ENCODE measurements around the gene TSHZ1.

TSHZ1 gene

DNA sequence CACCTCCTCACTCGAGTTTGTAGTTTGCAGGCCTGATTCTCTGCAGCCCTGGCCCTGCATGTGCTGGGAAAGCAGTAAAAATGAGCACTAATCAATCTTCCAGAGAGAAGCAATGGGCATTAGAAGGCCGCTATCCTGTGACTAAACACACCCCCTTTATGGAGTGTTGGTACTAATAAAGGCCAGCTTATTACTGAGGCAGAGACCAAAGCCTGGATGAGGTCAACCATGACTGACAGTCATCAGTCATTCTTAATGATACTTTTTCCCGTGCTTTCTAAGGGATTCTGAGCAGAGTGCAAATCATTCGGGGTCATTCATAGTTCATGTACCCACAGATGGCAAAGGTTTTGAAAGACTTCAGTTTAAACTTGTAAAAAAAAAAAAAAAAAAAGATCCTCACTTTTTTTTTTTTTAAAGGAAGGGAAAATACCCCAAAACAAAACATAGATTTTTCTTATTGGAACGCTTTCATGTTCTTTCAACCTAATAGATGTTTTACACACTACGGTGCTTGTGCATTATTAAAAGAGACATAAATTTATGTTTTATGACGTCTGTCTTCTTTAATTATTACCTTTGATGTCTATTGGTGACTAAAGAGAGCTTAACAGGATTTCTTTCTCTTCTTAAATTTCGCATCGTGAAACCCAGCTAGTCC lies 13.2 kb downstream of the TSHZ1 start:
- peak; percentile 80 for DNase-seq

GRCh38 chr18:75226286-75226955 lies 15.8 kb downstream of the TSHZ1 start:
- peak; percentile 66 for DNase-seq

GRCh38 chr18:75226956-75227316 lies 16.3 kb downstream of the TSHZ1 start:
- DNase-seq = no peak

GRCh38 chr18:75227535-75228296 lies 17.1 kb downstream of the TSHZ1 start:
- no peak for DNase-seq

GRCh38 chr18:75228967-75229366 lies 18.4 kb downstream of the TSHZ1 start:
- no peak for DNase-seq

DNA sequence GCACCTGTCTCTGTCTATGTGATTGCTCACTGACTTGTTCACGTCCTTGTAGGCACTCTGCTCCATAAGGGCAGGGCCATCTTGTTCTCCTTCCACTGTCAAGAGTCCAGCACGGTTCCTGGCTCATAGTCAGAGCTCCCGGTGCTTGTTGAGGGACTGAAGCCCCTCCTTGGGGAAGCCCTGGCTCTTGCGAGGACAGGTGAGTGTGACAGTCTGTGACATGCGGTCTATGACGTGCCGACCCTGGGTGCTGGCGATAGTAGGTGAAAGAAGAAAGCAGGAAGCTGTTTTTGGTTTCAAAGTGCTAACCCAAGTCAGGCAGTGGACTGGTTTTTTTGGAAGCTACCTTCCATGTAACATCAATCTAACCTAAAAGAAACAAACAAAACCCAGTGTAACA lies 18.8 kb downstream of the TSHZ1 start:
- DNase-seq = no peak

- DNase-seq = no peak
These were observed 19.8 kb downstream of the TSHZ1 start for GRCh38 chr18:75230163-75231052.

DNA sequence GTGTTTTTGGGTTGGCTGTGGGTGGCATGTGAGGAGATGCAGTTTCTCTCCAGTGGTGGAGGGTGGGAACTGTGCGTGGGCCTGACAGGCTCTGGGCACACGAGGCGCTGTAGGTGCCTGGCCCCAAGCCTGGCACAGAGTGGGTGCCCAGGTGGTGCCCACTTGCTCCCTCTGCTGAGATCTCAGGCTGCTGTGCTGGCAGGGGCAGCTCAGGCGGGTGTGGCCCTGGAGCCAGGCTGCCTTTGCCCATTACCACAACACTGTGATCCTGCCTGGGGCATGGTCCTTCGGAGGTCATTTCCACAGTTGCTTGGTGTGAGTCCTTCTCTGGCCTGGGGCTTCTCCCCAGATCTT lies 20.4 kb downstream of the TSHZ1 start:
- no peak for DNase-seq

GRCh38 chr18:75234901-75235300 lies 24.3 kb downstream of the TSHZ1 start:
- DNase-seq = no peak

DNA sequence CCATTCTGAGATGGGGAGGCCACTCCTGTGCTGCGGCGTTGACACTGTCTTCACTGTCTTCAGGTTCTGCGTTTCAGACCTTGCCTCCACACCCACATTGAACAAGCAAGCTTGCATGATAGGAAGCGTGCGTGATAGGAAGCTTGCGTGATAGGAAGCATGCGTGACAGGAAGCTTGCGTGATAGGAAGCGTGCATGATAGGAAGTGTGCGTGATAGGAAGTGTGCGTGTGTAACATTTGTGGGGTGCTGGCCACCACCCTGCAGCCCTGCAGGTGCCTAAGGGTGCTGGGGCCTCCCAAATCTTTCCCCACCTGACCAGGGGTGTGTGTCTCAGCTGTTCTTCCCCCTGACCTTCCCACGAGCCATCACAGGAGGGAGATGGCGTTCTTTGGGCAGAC lies 25.3 kb downstream of the TSHZ1 start:
- DNase-seq = no peak

GRCh38 chr18:75238100-75238499 lies 27.5 kb downstream of the TSHZ1 start:
- DNase-seq = no peak

DNA sequence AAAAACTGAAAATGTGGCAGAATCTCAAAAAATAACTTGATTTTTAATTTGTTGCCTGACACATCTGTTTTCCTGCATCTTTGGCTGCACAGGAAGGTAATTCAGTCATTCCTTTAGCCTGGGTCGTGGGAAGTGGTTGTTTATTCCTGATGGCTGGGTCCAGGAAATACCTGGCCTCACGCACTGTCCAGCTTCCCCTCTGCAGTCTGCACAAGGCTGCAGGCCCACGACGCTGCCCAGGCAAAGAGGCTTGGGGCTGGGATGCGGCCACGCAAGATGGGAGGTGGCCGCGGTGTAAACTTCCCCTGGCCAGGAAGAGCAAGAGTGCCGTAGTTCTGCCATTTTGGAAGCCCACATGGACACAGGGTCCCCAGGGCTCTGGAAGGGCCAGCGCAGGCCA lies 28.2 kb downstream of the TSHZ1 start:
- no peak for DNase-seq

DNA sequence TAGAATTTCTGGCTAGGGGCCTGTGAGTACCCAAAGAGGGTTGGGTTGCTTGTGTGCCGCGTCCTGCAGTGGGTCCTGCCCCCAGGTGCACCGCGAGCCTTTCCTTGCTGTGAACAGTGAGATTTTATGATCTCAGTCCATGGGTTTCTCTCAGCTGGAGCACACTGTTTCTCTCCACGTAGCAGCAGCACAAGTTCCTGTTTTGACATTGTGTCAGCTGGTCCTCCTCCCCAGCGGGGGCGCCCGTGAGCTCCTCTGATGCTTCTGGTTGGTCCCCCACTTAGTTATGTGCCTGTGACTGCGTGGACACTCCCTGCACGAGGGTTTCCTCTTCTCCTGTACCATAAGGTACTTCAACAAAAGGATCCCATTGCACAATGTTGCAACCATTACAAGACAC lies 29.8 kb downstream of the TSHZ1 start:
- DNase-seq = no peak

DNA sequence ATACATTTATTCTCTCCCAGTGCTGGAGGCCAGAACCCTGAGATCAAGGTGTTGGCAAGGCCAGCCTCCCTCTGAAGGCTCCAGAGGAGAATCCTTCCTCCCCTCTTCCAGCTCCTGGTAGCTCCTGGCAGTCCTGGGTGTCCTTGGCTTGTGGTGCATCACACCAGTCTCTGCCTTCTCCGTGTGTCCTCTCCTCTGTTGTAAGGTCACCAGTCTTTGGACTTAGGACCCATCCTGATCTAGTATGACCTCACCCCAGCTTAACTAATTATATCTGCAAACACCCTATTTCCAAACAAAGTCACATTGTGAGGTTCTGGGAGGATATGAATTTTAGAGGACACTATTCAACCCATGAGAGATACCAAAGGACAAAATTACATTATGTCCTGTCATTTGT lies 31.1 kb downstream of the TSHZ1 start:
- DNase-seq = no peak

DNA sequence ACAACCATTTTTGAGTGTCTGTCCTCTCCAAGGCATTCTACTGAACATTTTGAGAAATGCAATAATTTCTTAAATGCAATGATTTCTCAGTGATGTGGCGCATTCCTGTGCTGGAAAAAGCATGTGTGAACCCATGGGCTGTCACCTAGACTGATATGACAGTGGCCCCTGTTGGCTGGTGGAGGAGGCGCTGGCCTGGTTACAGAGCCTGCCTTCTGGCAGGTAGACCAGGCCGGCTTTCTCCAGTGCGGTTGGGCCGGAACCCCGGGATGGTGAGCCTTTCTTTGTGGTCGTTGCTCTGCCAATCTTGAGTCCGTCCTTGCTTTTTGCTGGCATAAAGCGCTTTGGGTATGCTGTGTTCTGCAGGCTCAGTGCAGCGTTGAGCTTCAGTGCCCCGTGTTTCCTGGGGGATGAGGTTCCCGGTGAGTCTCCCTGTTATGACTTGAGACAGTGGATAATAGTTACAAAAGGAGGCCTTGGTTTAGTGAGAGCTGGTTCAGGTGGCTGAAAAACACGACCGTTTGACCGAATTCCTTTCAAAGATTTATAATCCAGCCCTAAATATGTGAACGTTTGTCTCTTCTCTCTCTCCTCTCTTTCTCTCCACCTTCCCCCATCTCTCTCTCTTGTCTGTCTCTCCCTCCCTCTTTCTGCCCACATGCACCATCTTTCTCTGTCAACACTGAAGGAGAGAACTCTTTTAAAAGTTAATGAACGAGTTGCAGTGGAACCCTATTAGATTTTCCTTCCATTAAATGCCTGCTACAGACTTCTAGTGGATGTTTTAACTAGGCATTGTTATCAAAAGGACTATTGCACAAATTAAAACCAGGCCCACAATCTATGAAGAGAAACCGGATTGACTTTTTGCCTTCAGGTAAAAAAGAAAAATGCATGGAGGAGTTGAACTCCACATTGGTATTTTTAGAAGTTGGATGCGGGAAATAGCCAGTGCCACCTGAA lies 34.0 kb downstream of the TSHZ1 start:
- no peak for DNase-seq

GRCh38 chr18:75246721-75247610 lies 36.4 kb downstream of the TSHZ1 start:
- peak; percentile 43 for DNase-seq

DNA sequence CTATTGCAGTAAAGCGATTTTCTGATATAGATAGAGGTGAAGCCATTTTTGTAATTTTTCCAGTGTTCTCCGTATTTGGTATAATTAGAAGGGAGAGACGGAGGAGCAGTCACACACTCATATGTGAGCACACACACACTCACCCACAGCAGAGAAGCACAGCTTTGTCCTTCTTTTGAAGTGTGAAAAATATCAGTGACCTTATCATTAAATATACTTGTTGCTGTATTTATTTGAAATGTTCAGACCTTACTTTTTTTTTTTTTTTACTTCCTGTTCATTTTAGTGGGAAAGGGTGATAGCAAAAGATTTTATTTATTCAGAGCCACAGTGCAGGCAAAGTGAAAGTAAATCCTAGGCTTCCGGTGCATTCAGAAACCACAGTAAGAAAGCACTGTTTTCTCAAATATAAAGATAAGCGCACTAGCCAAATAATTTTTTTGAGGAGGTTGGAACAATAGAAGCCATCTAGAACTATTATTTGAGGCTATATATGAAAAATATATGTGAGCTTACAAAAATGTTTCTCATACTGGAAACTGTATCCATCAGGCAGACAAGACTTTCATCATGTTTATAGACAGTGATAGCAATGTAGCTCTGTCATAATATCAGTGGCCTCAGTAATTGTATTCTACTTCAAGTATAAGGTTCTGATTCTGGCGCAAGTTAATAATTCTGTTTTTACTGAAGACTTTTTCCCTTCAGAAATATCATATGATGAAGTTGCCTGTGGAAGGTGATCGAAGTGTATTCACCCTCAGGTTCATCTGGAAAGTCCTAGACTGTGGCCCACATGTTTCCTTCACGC lies 37.2 kb downstream of the TSHZ1 start:
- DNase-seq = peak; percentile 56

DNA sequence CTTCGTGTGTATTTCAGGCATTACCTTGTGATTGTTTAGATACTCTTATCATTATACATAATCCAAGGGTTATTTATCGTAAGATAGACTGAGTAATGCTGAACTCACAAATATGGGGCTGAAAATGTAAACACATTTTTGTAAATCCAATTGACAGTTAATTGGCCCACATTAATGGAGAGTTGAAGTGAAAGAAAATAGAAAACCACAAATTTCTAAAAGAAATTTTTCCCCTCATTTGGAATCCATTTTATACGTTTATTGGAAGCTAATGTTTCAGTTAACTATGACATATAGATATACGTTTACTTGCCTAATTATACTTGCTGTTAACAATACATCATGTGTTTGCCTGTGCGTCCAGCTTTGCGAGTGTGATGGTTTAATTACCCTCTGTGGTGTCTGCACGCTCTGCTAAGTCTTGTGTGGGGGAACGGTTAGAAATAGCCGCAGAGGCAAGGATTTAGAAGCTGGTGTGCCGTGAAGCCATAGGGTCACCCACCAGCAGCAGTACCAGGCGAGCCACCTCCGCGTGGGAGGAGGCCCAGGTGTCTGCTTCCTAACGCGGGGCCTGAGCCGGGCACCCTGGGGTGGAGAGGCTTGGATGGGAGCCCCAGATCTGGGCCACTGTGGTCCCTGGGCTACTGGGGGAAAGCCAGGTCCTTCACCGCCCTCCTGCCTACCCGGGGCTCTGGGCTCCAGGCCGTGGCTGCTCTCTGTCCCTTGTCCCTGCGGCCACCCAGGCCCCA lies 38.0 kb downstream of the TSHZ1 start:
- peak; percentile 52 for DNase-seq

DNA sequence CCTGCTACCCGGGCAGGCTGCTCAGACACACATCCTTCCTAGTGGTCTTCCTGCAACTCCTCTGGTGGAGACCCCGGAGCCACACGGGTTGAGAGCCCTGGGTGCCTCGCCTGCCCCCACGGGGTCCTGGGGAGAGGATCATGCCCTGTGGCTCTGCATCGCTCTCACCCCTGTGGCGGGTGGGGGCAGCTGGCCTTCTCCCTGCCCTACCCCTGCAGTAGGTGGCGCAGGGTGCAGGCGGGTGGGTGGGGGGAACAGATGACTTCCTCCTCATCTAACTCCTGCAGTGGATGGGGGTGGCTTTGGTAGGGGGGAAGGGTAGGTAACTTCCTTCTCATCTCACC lies 38.5 kb downstream of the TSHZ1 start:
- DNase-seq = no peak

All from eye (tissue), 1 donor.